NCI-H774 (cell line): ENCODE data around the gene AP3M1.
A peak's percentile ranks its signal among the peaks of the same experiment; 100 is the strongest.
"Not testable (repeated sequence)": the region's sequence is repeated elsewhere in the genome, so short reads cannot be mapped to it uniquely, and the experiment has no call there.

Experiments used
- DNase-seq: peaks from one replicate; lab custom pipeline; 2025; lab: John Stamatoyannopoulos, UW

Gene AP3M1, protein sequence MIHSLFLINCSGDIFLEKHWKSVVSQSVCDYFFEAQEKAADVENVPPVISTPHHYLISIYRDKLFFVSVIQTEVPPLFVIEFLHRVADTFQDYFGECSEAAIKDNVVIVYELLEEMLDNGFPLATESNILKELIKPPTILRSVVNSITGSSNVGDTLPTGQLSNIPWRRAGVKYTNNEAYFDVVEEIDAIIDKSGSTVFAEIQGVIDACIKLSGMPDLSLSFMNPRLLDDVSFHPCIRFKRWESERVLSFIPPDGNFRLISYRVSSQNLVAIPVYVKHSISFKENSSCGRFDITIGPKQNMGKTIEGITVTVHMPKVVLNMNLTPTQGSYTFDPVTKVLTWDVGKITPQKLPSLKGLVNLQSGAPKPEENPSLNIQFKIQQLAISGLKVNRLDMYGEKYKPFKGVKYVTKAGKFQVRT

GRCh38 chr10:74150204-74150989 lies at the start of gene AP3M1:
AP3M1 (minus strand) TSS chr10:74150828; CDS start chr10:74138379, 12,449 bp downstream.
- peak; percentile 92 for DNase-seq

DNA sequence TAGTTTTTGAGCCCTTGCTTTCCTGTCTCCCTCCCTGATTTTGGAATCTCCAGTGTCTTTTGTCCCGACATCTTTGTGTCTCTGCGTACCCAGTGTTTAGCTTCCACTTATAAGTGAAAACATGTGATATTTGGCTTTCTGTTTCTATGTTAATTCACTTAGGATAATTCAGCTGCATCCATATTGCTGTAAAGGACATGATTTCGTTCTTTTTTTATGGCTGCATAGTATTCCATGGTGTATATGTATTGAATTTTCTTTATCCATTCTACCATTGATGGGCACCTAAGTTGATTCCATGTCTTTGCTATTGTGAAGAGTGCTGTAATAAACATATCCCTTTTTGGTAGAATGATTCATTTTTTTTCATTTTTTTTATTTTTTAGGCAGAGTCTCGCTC lies 48.7 kb upstream of the AP3M1 start:
- no peak for DNase-seq

DNA sequence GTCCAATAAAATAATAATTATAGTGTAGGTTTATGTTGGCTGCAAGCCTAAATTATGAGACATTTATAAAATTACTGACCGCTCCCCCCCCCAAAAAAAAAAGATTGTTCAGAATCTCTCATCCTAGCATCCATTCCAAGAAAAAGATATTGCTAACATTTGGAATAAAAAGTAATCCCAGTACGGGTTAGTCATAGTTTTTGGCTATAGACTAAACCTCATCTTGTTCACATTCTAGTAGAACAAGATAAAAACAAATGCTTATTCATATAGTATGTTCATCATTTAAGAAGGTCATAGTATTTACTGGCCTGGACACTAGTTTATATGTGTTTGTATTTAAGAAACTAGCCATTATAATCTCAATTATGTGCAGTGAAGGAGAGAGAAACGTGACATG lies 44.4 kb upstream of the AP3M1 start:
- no peak for DNase-seq

- DNase-seq: no peak
These were observed 43.9 kb upstream of the AP3M1 start for GRCh38 chr10:74194545-74194944.

DNA sequence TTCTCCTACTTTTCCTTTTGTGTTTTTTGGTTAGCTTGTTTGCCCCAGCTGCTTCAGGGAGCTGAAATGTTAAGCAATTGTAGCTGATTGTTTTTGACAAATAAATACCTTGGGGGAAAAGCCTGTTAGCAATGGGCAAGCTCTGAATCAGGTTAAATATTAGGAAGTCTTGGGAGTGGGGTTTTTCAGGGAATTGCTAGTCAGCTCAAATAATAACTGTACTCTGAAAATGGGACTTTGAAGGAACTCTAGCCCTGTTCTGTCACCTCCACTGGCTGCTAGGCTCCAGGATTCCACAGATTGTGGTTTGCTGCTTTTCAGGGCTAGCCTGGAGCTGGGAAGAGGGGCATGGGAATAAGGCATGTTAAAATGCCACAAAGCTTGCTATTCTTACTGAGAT lies 39.9 kb upstream of the AP3M1 start:
- no peak for DNase-seq

- DNase-seq: no peak
These were observed 39.4 kb upstream of the AP3M1 start for GRCh38 chr10:74189999-74190421.

- not testable (repeated sequence) for DNase-seq
These were observed 38.0 kb upstream of the AP3M1 start for GRCh38 chr10:74188617-74189016.

GRCh38 chr10:74187237-74187636 lies 36.6 kb upstream of the AP3M1 start:
- no peak for DNase-seq

DNA sequence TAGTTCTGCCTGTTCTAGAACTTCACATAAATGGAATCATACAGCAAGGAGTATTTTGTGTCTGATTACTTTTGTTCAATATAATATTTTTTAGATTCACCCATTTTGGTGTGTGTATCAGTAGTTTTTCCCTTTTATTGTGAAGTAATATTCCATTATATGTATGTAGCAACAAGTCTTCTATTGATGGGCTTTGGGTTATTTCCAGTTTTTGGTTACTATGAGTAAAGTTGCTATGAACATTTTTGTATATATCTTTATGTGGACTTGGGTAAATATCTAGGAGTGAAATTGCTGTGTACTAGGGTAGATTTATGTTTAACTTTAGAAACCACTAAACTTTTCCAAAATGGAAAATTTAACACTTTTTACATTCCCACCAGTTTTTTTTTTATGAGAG lies 36.0 kb upstream of the AP3M1 start:
- no peak for DNase-seq

DNA sequence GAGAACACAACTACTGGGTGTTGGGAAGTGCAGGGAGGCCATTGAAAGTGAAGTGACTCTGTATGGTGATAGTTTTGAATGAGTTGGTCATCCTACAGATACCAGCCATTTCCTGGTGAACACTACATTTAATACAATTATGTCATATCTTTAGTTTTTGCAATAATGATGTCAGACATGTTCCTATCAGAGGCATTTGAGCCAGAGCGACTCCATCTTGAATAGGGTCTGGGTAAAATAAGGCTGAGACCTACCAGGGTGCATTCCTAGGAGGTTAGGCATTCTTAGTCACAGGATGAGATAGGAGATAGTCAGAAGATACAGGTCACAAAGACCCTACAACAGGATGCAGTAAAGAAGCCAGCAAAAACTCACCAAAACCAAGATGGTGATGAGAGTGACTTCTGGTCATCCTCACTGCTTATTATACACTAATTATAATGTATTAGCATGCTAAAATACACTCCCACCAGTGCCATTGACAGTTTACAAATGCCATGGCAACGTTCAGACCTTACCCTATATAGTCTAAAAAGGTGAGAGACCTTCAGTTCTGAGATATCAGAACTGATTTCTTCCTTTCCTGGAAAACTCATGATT lies 28.6 kb upstream of the AP3M1 start:
- no peak for DNase-seq

DNA sequence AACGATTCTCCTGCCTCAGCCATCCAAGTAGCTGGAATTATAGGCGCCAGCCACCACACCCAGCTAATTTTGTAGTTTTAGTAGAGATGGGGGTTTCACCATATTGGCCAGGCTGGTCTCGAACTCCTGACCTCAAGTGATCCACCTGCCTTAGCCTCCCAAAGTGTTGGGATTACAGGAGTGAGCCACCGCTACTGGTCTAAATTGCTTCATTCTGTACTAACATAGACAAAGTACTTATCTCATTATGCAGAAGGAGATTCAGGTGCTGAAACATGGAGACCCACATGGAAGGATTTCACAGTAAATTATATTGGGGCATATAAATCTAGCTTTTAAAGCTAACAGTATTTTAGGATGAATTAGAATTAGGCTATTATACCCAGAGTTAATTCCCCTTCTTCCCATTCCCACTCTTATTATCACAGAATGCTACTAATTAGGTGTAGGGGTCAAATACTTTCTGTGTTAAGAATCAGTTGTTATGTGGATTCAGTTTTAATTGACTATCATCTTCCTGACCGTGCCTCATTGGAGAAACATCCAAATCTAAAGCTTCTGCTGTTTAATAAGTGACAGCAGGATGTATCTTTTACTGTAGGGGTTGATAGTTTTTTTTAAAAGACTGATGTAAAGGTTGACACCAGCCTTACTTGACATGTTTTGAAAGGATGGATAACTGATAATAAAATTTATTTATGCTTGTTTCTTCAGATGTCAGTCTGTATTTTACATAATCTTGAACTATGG lies 27.6 kb upstream of the AP3M1 start:
- DNase-seq: no peak

DNA sequence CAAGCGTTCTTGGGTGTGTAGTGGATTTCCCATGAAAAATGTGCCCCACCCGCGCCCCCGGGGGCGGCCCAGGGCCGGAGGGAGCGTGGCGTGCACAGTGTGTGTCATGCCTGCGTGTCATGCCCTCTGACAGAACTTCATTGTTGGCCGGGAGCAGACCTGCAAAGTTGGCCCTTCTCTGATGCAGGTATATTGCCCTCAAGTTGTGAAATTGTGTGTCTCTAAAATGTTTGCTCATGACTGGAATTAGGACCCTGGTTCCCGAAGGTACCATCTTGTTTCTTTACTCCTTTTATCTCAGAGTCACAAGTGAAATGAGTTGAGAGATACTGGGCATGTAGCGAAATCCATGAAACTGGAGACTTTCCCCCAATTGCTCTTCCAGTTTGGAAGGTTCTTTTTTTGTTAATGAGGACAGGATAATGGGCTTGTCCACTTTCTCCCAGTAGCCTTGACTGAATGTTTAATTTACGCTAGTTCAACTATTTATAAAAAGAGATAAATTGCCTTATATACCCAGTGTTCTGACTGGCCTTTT lies 26.6 kb upstream of the AP3M1 start:
- no peak for DNase-seq

GRCh38 chr10:74176380-74177139 lies 25.9 kb upstream of the AP3M1 start:
- peak; percentile 96 for DNase-seq

GRCh38 chr10:74175510-74176379 lies 25.1 kb upstream of the AP3M1 start:
- no peak for DNase-seq

- no peak for DNase-seq
These were observed 23.9 kb upstream of the AP3M1 start for GRCh38 chr10:74174521-74174920.

DNA sequence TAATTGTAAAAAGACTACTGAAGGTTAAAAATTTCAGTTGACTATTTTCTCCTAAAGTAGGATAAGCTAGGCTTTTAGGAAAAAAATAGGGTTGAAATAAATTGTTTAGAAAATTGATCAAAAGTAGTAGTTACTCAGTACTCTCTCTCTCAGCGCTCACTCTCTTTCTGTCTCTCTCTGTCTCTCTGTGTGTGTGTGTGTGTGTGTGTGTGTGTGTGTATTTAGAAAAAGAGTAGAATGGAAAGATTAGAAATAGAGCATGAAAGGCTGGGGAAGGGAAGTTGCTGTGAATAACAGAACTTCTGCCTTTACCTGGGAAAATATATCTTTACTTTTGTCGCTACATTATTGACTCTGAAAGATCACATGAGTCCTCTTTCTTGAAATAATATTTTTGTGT lies 21.0 kb upstream of the AP3M1 start:
- no peak for DNase-seq

- no peak for DNase-seq
These were observed 16.8 kb upstream of the AP3M1 start for GRCh38 chr10:74167443-74167842.

- DNase-seq: no peak
These were observed 14.9 kb upstream of the AP3M1 start for GRCh38 chr10:74165530-74165901.

- DNase-seq: no peak
These were observed 14.3 kb upstream of the AP3M1 start for GRCh38 chr10:74164716-74165529.
